ENCODE data around the gene PLEKHB2. TPM values are rescaled to one million over a fixed set of nuclear protein-coding genes. Genes with fewer than 3 reads are reported as not detected.
"Not testable (repeated sequence)": the region's sequence is repeated elsewhere in the genome, so short reads cannot be mapped to it uniquely, and the experiment has no call there.

The PLEKHB2 gene
- total and polyA plus RNA-seq, 3 experiments from 2014 or later, result 47.7 to 84.5 (median 48.2) TPM

- CTCF ChIA-PET, result interaction anchor here (0.9 to 1.5 kb wide), 2 partner anchors 8 to 11 kb away, joined by 3 to 8 read pairs; no protein-coding TSS in a partner anchor
- no peak overlapping the region for H3K4me3 ChIP-seq (ENCODE audit: low read length)
- peak overlapping the region in 1 of 8 donors; percentile 17 for H3K27ac Mint-ChIP-seq
- POLR2A ChIA-PET, result no interaction called here
- no peaks in the 10 kb centered on the region for H3K27me3 Mint-ChIP-seq
- H3K4me1 Mint-ChIP-seq, result peaks cover 0 to 9% (median 0%) of the 10 kb centered on the region in 3 donors
- no peaks in the 10 kb centered on the region for H3K9me3 Mint-ChIP-seq
- no peaks in the 10 kb centered on the region for H3K9me3 ChIP-seq (ENCODE audit: low read length)
- no peak for DNase-seq
- H3K36me3 ChIP-seq (ENCODE audit: insufficient read depth, low read length), result peaks cover 28% of the 10 kb centered on the region
- no peaks in the 10 kb centered on the region for H3K27me3 ChIP-seq (ENCODE audit: insufficient read depth, low read length, poor library complexity, severe bottlenecking)
- H3K4me1 ChIP-seq (ENCODE audit: insufficient read depth, low read length), result no peaks in the 10 kb centered on the region
- peaks cover 4 to 86% (median 9%) of the 10 kb centered on the region in 3 donors for H3K36me3 Mint-ChIP-seq
- H3K27ac ChIP-seq (ENCODE audit: low read depth, low read length), result no peak overlapping the region
- no peak overlapping the region for H3K4me3 Mint-ChIP-seq
Measured at GRCh38 chr2:131146231-131146630, 41.1 kb downstream of the PLEKHB2 start.

DNA sequence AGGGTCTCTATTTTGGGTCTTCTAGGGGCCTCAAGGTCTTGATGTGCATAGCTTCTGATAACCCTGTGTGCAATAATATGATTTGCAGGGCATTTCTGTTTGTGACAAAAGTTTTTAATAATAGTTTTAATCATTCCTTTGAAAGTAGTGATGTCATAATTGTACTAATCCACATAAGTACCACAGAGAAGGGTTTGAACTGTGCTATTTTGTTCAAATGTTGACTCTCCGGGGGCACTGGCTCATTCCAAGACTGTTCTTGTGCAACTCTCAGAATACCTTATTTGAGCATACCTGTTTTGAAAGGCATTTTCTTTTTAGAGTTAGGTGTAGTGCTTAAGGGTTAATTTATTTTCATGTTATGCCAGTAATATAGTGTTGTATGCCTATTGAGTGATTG lies 41.6 kb downstream of the PLEKHB2 start:
- no peak overlapping the region for H3K27ac ChIP-seq (ENCODE audit: low read depth, low read length)
- ChIA-PET CTCF (interaction anchor here (1.5 kb wide), 1 partner anchor 7 kb away, joined by 8 read pairs; no protein-coding TSS in a partner anchor), POLR2A (no interaction called here)
- no peaks in the 10 kb centered on the region for H3K9me3 Mint-ChIP-seq
- no peaks in the 10 kb centered on the region for H3K27me3 Mint-ChIP-seq
- no peak for DNase-seq
- H3K9me3 ChIP-seq (ENCODE audit: low read length), result no peaks in the 10 kb centered on the region
- peaks cover 0 to 7% (median 0%) of the 10 kb centered on the region in 3 donors for H3K4me1 Mint-ChIP-seq
- peaks cover 4 to 85% (median 9%) of the 10 kb centered on the region in 3 donors for H3K36me3 Mint-ChIP-seq
- no peak overlapping the region for H3K27ac Mint-ChIP-seq
- no peak overlapping the region for H3K4me3 ChIP-seq (ENCODE audit: low read length)
- no peaks in the 10 kb centered on the region for H3K27me3 ChIP-seq (ENCODE audit: insufficient read depth, low read length, poor library complexity, severe bottlenecking)
- H3K4me1 ChIP-seq (ENCODE audit: insufficient read depth, low read length), result no peaks in the 10 kb centered on the region
- no peak overlapping the region for H3K4me3 Mint-ChIP-seq
- peaks cover 28% of the 10 kb centered on the region for H3K36me3 ChIP-seq (ENCODE audit: insufficient read depth, low read length)

- H3K27ac Mint-ChIP-seq, result peak overlapping the region in 3 of 8 donors; percentile 22 to 61 (median 55)
- Histone ChIP-seq H3K4me1 (ENCODE audit: insufficient read depth, low read length) (no peaks in the 10 kb centered on the region), H3K36me3 (ENCODE audit: insufficient read depth, low read length) (peaks cover 28% of the 10 kb centered on the region), H3K27ac (ENCODE audit: low read depth, low read length) (no peak overlapping the region), H3K27me3 (ENCODE audit: insufficient read depth, low read length, poor library complexity, severe bottlenecking) (no peaks in the 10 kb centered on the region), H3K9me3 (ENCODE audit: low read length) (no peaks in the 10 kb centered on the region), H3K4me3 (ENCODE audit: low read length) (no peak overlapping the region)
- H3K9me3 Mint-ChIP-seq, result no peaks in the 10 kb centered on the region
- DNase-seq, result no peak
- no peaks in the 10 kb centered on the region for H3K27me3 Mint-ChIP-seq
- ChIA-PET POLR2A (no interaction called here), CTCF (interaction anchor here (1.5 kb wide), 1 partner anchor 11 kb away, joined by 3 read pairs; no protein-coding TSS in a partner anchor)
- peaks cover 4 to 71% (median 12%) of the 10 kb centered on the region in 3 donors for H3K36me3 Mint-ChIP-seq
- no peak overlapping the region for H3K4me3 Mint-ChIP-seq
- H3K4me1 Mint-ChIP-seq, result no peaks in the 10 kb centered on the region
Measured at GRCh38 chr2:131148426-131148825, 43.3 kb downstream of the PLEKHB2 start.

DNA sequence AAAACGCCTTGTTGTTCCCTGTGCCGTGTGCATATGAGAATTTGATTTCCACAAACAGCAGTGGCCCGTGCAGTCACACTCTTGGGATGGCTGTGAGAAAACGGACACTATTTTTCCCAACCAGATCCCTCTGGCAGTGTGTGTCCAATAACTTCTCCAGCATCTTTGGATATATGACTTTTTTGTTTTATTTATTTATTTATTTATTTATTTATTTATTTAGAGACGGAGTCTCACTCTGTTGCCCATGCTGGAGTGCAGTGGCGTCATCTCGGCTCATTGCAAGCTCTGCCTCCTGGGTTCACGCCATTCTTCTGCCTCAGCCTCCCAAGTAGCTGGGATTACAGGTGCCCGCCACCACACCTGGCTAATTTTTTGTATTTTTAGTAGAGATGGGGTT lies 45.0 kb downstream of the PLEKHB2 start:
- H3K27me3 ChIP-seq (ENCODE audit: insufficient read depth, low read length, poor library complexity, severe bottlenecking); H3K4me1 ChIP-seq (ENCODE audit: insufficient read depth, low read length); H3K27ac Mint-ChIP-seq; DNase-seq; H3K27me3 Mint-ChIP-seq; H3K4me3 ChIP-seq (ENCODE audit: low read length); H3K9me3 Mint-ChIP-seq; H3K4me3 Mint-ChIP-seq; H3K9me3 ChIP-seq (ENCODE audit: low read length); POLR2A ChIA-PET; CTCF ChIA-PET; H3K27ac ChIP-seq (ENCODE audit: low read depth, low read length); H3K4me1 Mint-ChIP-seq: not testable (repeated sequence)
- peaks cover 24% of the 10 kb centered on the region for H3K36me3 ChIP-seq (ENCODE audit: insufficient read depth, low read length)
- H3K36me3 Mint-ChIP-seq, result peaks cover 0 to 55% (median 7%) of the 10 kb centered on the region in 3 donors

DNA sequence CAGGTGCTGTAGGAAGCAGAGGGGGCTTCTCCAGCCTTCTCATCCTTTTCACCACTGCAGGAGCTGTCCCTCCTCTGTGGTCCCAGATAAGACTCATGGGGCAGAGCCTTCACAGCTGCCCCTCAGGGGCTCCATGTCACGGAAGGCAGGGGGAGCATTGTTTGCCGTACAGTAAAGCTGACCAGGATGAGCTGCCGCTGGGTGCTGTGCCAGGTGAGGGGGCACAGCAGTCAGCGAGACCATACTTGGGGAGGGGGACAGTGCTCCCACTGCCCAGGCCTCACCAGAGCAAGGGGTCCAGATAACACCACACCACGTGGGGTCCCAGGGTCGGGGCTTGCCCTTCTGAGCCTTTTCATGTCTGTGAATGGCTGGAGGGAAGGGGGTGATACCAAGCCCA lies 46.3 kb downstream of the PLEKHB2 start:
- no peaks in the 10 kb centered on the region for H3K27me3 ChIP-seq (ENCODE audit: insufficient read depth, low read length, poor library complexity, severe bottlenecking)
- ChIA-PET CTCF (no interaction called here), POLR2A (no interaction called here)
- no peak overlapping the region for H3K4me3 ChIP-seq (ENCODE audit: low read length)
- no peaks in the 10 kb centered on the region for H3K27me3 Mint-ChIP-seq
- H3K4me3 Mint-ChIP-seq, result no peak overlapping the region
- peaks cover 11 to 17% (median 12%) of the 10 kb centered on the region in 3 donors for H3K4me1 Mint-ChIP-seq
- no peaks in the 10 kb centered on the region for H3K9me3 Mint-ChIP-seq
- H3K4me1 ChIP-seq (ENCODE audit: insufficient read depth, low read length), result peaks cover 12% of the 10 kb centered on the region
- H3K27ac Mint-ChIP-seq, result peak overlapping the region in 1 of 8 donors; percentile 22
- H3K36me3 ChIP-seq (ENCODE audit: insufficient read depth, low read length), result peaks cover 19% of the 10 kb centered on the region
- H3K36me3 Mint-ChIP-seq, result peaks cover 0 to 46% (median 7%) of the 10 kb centered on the region in 3 donors
- no peak overlapping the region for H3K27ac ChIP-seq (ENCODE audit: low read depth, low read length)
- H3K9me3 ChIP-seq (ENCODE audit: low read length), result no peaks in the 10 kb centered on the region
- DNase-seq, result no peak

- no peak overlapping the region for H3K4me3 ChIP-seq (ENCODE audit: low read length)
- H3K27me3 Mint-ChIP-seq, result no peaks in the 10 kb centered on the region
- peak overlapping the region in 1 of 8 donors; percentile 54 for H3K27ac Mint-ChIP-seq
- CTCF ChIA-PET, result no interaction called here
- H3K4me3 Mint-ChIP-seq, result no peak overlapping the region
- H3K9me3 Mint-ChIP-seq, result no peaks in the 10 kb centered on the region
- H3K27ac ChIP-seq (ENCODE audit: low read depth, low read length), result no peak overlapping the region
- peaks cover 0 to 39% (median 7%) of the 10 kb centered on the region in 3 donors for H3K36me3 Mint-ChIP-seq
- POLR2A ChIA-PET, result no interaction called here
- peaks cover 12 to 24% (median 15%) of the 10 kb centered on the region in 3 donors for H3K4me1 Mint-ChIP-seq
- H3K9me3 ChIP-seq (ENCODE audit: low read length), result no peaks in the 10 kb centered on the region
- no peaks in the 10 kb centered on the region for H3K27me3 ChIP-seq (ENCODE audit: insufficient read depth, low read length, poor library complexity, severe bottlenecking)
- DNase-seq, result no peak
- H3K36me3 ChIP-seq (ENCODE audit: insufficient read depth, low read length), result peaks cover 13% of the 10 kb centered on the region
- H3K4me1 ChIP-seq (ENCODE audit: insufficient read depth, low read length), result peaks cover 12% of the 10 kb centered on the region
Measured at GRCh38 chr2:131152074-131152473, 46.9 kb downstream of the PLEKHB2 start.

GRCh38 chr2:131153529-131153928 lies 48.4 kb downstream of the PLEKHB2 start:
- Histone ChIP-seq H3K9me3 (ENCODE audit: low read length) (no peaks in the 10 kb centered on the region), H3K27me3 (ENCODE audit: insufficient read depth, low read length, poor library complexity, severe bottlenecking) (no peaks in the 10 kb centered on the region), H3K27ac (ENCODE audit: low read depth, low read length) (no peak overlapping the region), H3K36me3 (ENCODE audit: insufficient read depth, low read length) (peaks cover 7% of the 10 kb centered on the region), H3K4me3 (ENCODE audit: low read length) (no peak overlapping the region), H3K4me1 (ENCODE audit: insufficient read depth, low read length) (peaks cover 12% of the 10 kb centered on the region)
- Mint-ChIP-seq H3K9me3 (no peaks in the 10 kb centered on the region), H3K36me3 (peaks cover 0 to 28% (median 7%) of the 10 kb centered on the region in 3 donors), H3K27ac (no peak overlapping the region), H3K4me3 (no peak overlapping the region), H3K27me3 (no peaks in the 10 kb centered on the region), H3K4me1 (peaks cover 15 to 27% (median 19%) of the 10 kb centered on the region in 3 donors)
- ChIA-PET CTCF (interaction anchor here (0.7 to 4.1 kb wide), 8 partner anchors 8 to 655 kb away, joined by 3 to 18 read pairs (median 6); no protein-coding TSS in a partner anchor), POLR2A (no interaction called here)
- no peak for DNase-seq

DNA sequence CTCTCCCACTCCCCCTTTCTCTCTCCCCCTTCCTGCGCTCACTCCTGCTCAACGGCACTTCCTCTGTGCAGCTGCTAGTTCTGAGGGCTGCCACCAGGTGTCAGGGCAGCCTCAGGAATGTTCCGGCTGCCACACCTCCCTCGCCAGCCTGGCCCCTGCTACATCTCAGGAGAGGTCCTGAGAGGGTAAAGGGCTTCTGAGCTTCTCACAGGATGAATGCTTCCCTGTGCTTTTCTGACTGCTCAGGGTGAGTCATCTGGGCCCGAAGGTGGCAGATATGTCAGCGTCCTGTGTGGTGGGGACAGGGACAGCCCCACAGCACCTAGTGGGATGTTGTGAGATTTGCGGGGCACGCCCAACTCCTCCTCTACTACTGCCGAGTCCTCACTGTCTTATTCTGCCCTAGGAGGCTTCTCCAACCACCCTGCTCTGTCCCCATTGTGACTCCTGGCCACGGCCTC lies 49.0 kb downstream of the PLEKHB2 start:
- Histone ChIP-seq H3K36me3 (ENCODE audit: insufficient read depth, low read length) (peaks cover 2% of the 10 kb centered on the region), H3K4me1 (ENCODE audit: insufficient read depth, low read length) (peaks cover 12% of the 10 kb centered on the region), H3K27me3 (ENCODE audit: insufficient read depth, low read length, poor library complexity, severe bottlenecking) (no peaks in the 10 kb centered on the region), H3K27ac (ENCODE audit: low read depth, low read length) (no peak overlapping the region), H3K4me3 (ENCODE audit: low read length) (no peak overlapping the region), H3K9me3 (ENCODE audit: low read length) (no peaks in the 10 kb centered on the region)
- H3K4me3 Mint-ChIP-seq, result peak overlapping the region in 2 of 7 donors; percentile 29 to 38
- DNase-seq, result peak; percentile 48 to 75 (median 50)
- no peaks in the 10 kb centered on the region for H3K27me3 Mint-ChIP-seq
- H3K4me1 Mint-ChIP-seq, result peaks cover 15 to 27% (median 19%) of the 10 kb centered on the region in 3 donors
- H3K36me3 Mint-ChIP-seq, result peaks cover 0 to 22% (median 7%) of the 10 kb centered on the region in 3 donors
- ChIA-PET POLR2A (interaction anchor here (0.6 kb wide), 1 partner anchor 519 kb away, joined by 5 read pairs; no protein-coding TSS in a partner anchor), CTCF (interaction anchor here (0.7 to 4.1 kb wide), 9 partner anchors 8 to 654 kb away, joined by 3 to 18 read pairs (median 6); partner anchors contain the start of gene MZT2A)
- peak overlapping the region in 5 of 8 donors; percentile 1 to 63 (median 31) for H3K27ac Mint-ChIP-seq
- H3K9me3 Mint-ChIP-seq, result no peaks in the 10 kb centered on the region
